ENCODE results near the gene NOD2. TPM values are rescaled to one million over a fixed set of nuclear protein-coding genes. Genes with fewer than 3 reads are reported as not detected.
A peak's percentile ranks its signal among the peaks of the same experiment; 100 is the strongest.

The NOD2 gene
- total and polyA plus RNA-seq, 2 of the 13 experiments (the other 11 are each of a cell fraction or from before 2014, with no cell fraction given): 0.27 to 0.81 TPM

DNA sequence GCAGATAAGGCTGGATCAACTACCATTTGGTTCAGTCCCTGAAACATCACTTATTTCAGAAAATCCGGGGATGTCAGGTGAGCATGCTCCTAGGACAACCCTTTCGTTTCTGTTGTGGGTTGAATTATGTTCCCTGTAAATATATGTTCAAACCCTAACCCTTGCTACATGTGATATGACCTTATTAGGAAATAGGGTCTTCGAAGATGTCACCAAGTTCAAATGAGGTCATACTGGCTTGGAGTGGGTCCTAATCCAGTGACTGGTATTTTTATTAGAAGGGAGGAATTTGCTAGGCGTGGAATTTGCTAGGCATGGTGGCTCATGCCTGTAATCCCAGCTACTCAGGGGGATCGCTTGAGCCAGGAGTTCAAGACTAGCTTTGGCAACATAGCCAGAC is 33.6 kb upstream of the NOD2 start:
- in situ Hi-C loops (cut with HindIII; ENCODE audit: extremely low pct_ligation_motif_present, low pct_unique_long_range_greater_than_20kb): loop anchor here (10.0 kb wide), 1 partner anchor 395 kb away; the partner anchor contains the start of gene ADCY7

DNA sequence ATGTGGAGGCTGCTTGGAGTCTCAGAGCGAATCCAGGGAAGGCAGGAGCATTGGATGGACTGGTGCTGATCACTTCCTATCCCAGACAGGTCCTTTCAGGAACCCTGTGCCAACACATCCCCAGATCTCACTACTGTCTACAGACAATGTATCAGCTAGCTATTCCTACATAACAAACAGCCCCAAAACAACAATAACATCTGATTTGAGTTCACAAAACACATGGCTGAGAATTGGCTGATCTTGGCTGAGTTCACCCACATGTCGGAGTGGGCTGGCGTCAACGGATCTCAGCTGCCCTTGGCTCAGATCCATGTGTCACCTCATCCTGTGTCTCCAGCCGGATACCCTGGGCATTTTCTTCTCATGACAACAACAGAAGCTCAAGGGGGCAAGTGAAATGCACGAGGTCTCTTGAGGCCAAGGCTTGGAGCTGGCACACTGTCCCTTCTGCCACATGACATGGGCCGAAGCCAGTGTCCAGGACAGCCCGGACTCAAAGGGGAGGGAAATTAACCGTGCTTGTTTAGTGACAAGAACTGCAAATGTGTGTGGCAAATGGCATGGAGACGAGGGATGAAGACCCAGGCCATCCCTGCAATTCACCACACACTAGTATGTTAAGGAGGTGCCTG is 31.0 kb upstream of the NOD2 start:
- no TSS peak for BruUV-seq (replicated peaks)
- intact Hi-C loops (cut with micrococcal nuclease; ENCODE audit: unreplicated experiment): loop anchor here (10.0 kb wide), 1 partner anchor 418 kb away; no protein-coding TSS in a partner anchor
- Histone ChIP-seq H2AFZ (ENCODE audit: low read length) (no peak overlapping the region), H3K9ac (ENCODE audit: insufficient read depth, low read depth, low read length) (no peak overlapping the region), H3K4me3 (replicated peaks in 1 of 3; ENCODE audit: insufficient read depth in 1 of 3, low read depth in 2 of 3, low read length in 3 of 3) (no peak overlapping the region), H3K27ac (ENCODE audit: extremely low read length, insufficient read depth, low read length) (no peak overlapping the region), H3K79me2 (ENCODE audit: insufficient read depth, low read length) (no peaks in the 10 kb centered on the region), H3K4me2 (ENCODE audit: low read depth, low read length) (no peak overlapping the region), H3K36me3 (replicated peaks in 1 of 2; ENCODE audit: control insufficient read depth in 1 of 2, insufficient read depth in 2 of 2, low read length in 2 of 2) (no peaks in the 10 kb centered on the region), H3K9me3 (ENCODE audit: low read length) (no peaks in the 10 kb centered on the region), H3K4me1 (ENCODE audit: insufficient read depth, low read length) (peaks cover 25% of the 10 kb centered on the region), H3K27me3 (ENCODE audit: control insufficient read depth in 1 of 2, insufficient read depth in 2 of 2, low read length in 2 of 2) (no peaks in the 10 kb centered on the region), H4K20me1 (ENCODE audit: insufficient read depth, low read length) (no peaks in the 10 kb centered on the region)
- in situ Hi-C loops (cut with HindIII; ENCODE audit: extremely low pct_ligation_motif_present, low pct_unique_long_range_greater_than_20kb): loop anchor here (10.0 kb wide), 1 partner anchor 398 kb away; the partner anchor contains the start of gene ADCY7
- FAIRE-seq (no peak), ATAC-seq (no peak), DNase-seq (ENCODE audit: low spot score) (no peak)
- ChIA-PET POLR2A (no interaction called here), CTCF (ENCODE audit: low intra/inter-chr PET ratio, low total read pairs) (no interaction called here)
- TF ChIP-seq ZNF674 (CRISPR knock-in tag; IDR thresholded peaks at IDR 0.05; ENCODE audit: low read depth) (no peak), RBAK (CRISPR knock-in tag; IDR thresholded peaks at IDR 0.05) (peak; percentile 97)
- TF ChIP-seq, protein P1, sequence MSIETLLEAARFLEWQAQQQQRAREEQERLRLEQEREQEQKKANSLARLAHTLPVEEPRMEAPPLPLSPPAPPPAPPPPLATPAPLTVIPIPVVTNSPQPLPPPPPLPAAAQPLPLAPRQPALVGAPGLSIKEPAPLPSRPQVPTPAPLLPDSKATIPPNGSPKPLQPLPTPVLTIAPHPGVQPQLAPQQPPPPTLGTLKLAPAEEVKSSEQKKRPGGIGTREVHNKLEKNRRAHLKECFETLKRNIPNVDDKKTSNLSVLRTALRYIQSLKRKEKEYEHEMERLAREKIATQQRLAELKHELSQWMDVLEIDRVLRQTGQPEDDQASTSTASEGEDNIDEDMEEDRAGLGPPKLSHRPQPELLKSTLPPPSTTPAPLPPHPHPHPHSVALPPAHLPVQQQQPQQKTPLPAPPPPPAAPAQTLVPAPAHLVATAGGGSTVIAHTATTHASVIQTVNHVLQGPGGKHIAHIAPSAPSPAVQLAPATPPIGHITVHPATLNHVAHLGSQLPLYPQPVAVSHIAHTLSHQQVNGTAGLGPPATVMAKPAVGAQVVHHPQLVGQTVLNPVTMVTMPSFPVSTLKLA (IDR thresholded peaks at IDR 0.05): peak; percentile 44; the same call in 1 of the 2 replicates
- TF ChIP-seq, protein P2, sequence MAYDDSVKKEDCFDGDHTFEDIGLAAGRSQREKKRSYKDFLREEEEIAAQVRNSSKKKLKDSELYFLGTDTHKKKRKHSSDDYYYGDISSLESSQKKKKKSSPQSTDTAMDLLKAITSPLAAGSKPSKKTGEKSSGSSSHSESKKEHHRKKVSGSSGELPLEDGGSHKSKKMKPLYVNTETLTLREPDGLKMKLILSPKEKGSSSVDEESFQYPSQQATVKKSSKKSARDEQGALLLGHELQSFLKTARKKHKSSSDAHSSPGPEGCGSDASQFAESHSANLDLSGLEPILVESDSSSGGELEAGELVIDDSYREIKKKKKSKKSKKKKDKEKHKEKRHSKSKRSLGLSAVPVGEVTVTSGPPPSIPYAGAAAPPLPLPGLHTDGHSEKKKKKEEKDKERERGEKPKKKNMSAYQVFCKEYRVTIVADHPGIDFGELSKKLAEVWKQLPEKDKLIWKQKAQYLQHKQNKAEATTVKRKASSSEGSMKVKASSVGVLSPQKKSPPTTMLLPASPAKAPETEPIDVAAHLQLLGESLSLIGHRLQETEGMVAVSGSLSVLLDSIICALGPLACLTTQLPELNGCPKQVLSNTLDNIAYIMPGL (CRISPR knock-in tag; IDR thresholded peaks at IDR 0.05; ENCODE audit: borderline replicate concordance in 1 of 2, low read depth in 1 of 2): no peak
- 65% methylated on average over 8 of the region's 10 CpGs for WGBS (ENCODE audit: low lambda C conversion rate)

More for the DNA sequence above, 33.6 kb upstream of the NOD2 start:
- FAIRE-seq (no peak), ATAC-seq (no peak), DNase-seq (ENCODE audit: low spot score) (no peak)
- Histone ChIP-seq H3K79me2 (ENCODE audit: insufficient read depth, low read length) (no peaks in the 10 kb centered on the region), H2AFZ (ENCODE audit: low read length) (no peak overlapping the region), H3K4me3 (replicated peaks in 1 of 3; ENCODE audit: insufficient read depth in 1 of 3, low read depth in 2 of 3, low read length in 3 of 3) (no peak overlapping the region), H3K36me3 (replicated peaks in 1 of 2; ENCODE audit: control insufficient read depth in 1 of 2, insufficient read depth in 2 of 2, low read length in 2 of 2) (no peaks in the 10 kb centered on the region), H3K4me2 (ENCODE audit: low read depth, low read length) (no peak overlapping the region), H3K27me3 (ENCODE audit: control insufficient read depth in 1 of 2, insufficient read depth in 2 of 2, low read length in 2 of 2) (peaks cover 0 to 1% of the 10 kb centered on the region in 2 experiments; a peak in 1 of 5 replicates), H3K4me1 (ENCODE audit: insufficient read depth, low read length) (peaks cover 19% of the 10 kb centered on the region), H3K9me3 (ENCODE audit: low read length) (no peaks in the 10 kb centered on the region), H3K9ac (ENCODE audit: insufficient read depth, low read depth, low read length) (no peak overlapping the region), H3K27ac (ENCODE audit: extremely low read length, insufficient read depth, low read length) (no peak overlapping the region), H4K20me1 (ENCODE audit: insufficient read depth, low read length) (no peaks in the 10 kb centered on the region)
- TF ChIP-seq SRF (IDR thresholded peaks at IDR 0.05; ENCODE audit: low read depth, low read length) (0 out of 2 replicates have a peak, but pooled peaks have one; percentile 12), NKX3-1 (CRISPR knock-in tag; IDR thresholded peaks at IDR 0.05) (no peak)
- ChIA-PET CTCF (ENCODE audit: low intra/inter-chr PET ratio, low total read pairs) (no interaction called here), POLR2A (no interaction called here)
- intact Hi-C loops (cut with micrococcal nuclease; ENCODE audit: unreplicated experiment): loop anchor here (10.0 kb wide), 1 partner anchor 415 kb away; no protein-coding TSS in a partner anchor
- 84% methylated on average over 5 of the region's 5 CpGs for WGBS (ENCODE audit: low lambda C conversion rate)
- no TSS peak for BruUV-seq (replicated peaks)

Measured in HepG2 (cell line).